GM20431 (cell line): ENCODE results near the gene FHOD1.

Experiments
- in situ Hi-C: fragments of 300-500 bp; cut with MseI, MboI; formaldehyde crosslinking; loops from one replicate; pipeline ENCODE4 v1.15.0; 2020; ENCODE audit warnings: low sequenced_read_pairs; ENCODE audit not compliant: unreplicated experiment

Gene FHOD1

DNA sequence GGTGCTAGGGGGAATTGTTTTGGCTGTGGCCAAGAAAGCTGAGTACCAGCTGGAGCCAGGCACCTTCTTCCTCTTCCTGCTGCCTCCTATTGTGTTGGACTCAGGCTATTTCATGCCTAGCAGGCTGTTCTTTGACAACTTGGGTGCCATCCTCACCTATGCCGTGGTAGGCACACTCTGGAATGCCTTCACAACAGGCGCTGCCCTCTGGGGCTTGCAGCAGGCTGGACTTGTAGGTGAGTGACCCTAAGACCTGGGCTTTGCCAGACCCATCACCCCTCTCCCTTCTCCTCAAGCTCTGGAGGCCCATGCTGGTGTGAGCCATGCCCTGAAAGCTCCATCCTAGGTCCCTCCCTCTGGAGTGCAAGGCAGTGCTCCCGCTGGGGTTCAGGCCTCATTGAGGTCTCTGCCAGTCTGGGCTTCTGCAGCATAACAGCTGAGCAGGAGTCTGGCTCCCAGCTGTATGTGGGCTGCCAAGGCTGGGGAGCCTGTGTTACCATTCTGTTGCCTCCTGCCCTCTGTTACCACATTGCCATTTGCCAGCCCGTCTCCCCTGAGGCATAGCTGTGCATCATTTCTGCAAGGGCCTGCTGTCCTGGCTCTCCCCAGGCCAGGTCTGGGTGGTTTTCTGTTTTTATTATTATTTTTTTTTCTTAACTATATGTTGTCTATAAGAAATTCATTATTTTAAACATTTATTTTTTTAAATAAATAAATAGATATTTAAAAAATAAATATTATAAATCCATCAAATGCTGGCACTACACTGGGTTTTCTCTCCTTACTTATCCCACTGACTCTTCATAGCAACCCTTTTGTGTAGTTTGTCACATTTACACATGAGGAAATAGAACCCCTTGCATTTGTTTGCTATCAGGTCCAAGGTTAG, 5.6 kb upstream of the FHOD1 start:
- in situ Hi-C loops, result no loop called here

DNA sequence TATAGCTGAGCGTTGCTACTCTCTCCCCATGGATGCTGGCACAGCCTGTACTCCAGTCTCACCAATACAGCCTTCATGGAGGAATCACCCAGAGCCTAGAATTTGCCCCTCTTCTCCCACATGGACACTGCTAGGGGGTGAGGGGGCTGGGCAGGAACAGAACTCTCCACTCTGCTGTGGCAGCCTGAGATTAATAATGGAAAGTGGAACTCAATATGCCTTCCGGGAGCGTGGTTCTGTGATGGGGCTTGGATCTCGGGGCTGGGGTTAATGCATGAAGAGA, 2.7 kb upstream of the FHOD1 start:
- in situ Hi-C loops, result no loop called here

DNA sequence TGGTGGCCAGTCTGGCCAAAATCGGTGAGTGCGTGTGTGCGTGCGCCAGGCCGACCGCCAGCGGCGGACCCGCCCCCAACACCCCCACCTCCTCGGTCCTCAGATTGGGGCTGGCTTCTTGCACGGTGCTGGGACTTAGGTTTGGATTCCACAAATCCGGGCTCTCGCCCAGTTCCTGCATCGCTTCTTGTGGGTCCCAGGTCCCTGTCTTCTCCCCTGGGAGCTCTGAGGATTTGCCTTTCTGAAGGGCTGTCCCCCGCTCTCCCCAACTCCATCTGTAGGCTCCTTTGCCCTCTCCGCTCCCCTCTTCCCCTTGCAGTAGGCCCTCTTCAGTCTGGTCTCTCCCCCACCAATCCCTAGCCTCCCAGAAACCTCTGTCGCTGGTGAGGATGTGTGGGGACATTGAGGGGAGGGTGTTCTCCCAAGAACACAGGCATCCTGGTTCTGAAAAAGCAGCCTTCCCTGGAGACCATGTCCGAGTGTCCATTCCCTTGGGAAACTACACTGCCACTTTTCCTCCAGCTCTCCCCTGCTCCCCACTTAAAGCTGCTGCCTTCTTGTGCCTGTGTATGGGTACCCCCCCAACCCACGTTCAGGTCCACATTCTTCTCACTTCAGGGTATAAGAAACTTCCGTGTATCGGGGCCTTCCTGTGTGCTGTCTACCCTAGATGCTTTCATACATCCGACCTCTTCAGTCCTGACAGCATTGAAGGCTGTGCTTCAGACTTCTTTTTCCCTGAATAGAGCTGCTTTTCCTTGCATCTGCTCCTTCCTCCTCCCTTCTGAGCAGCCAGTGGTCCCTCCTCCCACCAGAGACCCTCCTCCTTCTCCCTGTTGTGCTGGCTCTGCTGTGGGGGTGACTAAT, 2.1 kb upstream of the FHOD1 start:
- in situ Hi-C loops, result no loop called here

DNA sequence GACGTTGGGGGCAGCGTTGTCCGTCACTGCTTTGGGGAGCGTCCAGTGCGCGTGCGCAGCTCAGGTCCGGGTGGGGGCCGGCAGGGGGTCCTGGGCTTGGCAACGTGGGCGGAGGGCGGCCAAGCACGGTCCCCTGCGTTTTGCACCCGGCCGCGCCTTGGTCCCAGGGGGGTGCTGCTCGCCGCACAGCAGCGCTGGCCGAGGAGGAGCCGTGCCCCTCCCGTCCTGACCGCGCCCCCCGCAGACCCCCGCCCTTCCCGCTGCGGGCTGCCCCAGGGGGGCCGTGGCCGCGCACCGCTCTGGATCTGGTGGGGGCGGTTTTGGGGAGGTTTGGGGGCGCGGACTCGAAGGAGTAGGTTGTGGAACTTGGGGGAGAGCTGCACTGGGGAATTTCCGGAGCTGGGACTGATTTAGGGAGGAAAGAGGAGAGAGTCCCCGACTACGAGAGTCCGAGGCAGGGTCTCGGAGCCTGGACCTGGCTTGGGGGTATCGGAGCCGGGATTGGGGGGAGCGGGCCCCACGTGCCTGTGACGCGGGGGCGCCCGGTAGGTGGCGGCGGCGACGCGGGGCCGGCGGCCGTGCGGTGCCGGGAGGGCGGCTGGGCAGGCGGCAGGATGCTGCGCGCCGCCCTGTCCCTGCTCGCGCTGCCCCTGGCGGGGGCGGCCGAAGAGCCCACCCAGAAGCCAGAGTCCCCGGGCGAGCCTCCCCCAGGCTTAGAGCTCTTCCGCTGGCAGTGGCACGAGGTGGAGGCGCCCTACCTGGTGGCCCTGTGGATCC, 1.3 kb upstream of the FHOD1 start, which contains the start of gene SLC9A5:
SLC9A5 (plus strand) TSS at position 579 of the 777 bp plus-strand sequence; CDS start at position 615, 36 bp downstream.
- in situ Hi-C loops, result no loop called here

DNA sequence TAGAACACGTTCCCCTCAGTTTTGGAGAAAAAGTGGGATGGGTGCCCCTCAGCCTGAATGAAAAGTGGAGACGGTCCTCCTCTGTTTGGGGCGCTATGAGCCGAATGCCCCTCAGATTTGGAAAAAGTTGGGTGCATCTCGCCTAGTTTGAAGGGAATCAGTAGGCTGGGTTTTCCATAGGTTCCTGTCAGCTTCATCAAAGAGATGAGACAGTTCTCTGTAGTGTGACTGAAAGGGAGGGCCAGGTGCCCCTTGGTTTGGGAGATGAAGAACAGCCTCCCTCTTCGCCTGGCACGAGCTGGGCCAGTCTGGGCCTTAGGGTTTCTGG, 756 bp upstream of the FHOD1 start:
- in situ Hi-C loops, result no loop called here

DNA sequence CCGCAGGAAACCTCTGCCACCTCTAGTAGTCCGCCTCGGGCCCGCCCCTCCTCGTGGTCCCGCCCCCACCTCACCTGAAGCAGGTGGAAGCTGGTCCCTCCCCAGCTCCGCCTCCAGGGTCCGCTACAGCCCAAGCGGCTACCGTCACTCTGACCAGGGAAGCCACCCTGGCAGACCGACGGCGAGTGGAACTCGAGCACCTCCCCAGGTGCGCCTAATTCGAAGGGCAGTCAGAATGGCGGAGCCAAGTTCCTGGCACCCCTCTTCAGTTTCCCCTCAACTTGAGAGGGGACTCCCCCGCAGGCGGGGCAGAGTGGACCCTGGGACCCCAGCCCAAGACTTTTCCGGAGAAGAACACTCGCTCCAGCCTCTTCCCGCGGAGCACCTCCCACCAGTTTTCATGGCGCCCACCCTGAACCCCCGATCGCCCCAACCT, 507 bp downstream of the FHOD1 start:
- in situ Hi-C loops, result no loop called here

DNA sequence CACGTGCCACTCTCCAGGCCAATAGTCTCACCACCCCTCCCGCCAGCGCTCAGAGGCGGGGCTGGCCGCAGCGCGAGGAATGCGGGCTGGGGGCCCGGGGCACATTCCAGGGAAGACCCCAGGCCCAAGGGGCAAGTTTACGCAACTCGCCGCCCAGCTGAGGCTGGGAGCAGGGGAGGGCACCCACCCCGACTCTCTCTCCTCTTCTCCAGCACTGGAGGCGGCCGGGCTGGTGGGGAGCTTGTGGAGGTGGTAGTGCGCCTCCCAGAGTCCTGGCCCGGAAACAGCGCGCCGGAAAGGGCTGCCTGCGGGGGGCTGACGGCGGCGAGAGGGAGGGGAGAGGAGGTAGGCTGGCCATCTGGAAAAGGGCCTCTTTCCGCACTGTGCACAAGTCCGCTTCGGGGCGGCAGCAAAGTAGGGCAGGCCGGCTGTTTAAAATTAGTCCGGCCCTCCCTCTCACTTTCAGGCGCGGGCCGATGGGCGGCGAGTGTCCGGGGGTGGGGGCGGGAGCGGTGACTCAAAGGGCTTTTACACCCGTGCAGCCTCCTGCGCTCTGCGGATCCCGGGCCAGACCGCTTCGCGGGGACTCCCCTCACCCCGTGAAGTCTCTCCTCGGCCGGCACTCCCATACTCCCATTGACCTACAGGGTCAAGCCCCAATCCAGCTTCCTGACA, 1.1 kb downstream of the FHOD1 start:
- in situ Hi-C loops, result no loop called here

DNA sequence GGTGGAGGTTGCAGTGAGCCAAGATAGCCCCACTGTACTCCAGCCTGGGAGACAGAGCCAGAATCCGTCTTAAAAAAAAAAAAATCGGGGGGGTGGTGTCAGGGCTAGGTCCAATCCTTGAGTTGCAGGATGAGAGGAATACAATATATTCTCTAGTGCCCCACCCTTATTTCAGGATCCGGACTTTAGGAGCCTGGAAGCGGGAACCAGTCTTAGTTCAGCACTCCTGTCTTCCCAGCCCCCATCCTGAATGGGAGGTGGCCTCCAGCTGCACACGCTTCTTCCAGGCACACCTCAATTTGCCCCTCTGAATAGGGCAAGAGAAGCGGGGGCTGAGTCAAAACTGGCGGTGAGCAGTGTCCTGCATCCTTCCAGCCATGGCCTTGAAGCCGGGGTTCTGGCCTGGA, 1.6 kb downstream of the FHOD1 start:
- in situ Hi-C loops, result no loop called here

DNA sequence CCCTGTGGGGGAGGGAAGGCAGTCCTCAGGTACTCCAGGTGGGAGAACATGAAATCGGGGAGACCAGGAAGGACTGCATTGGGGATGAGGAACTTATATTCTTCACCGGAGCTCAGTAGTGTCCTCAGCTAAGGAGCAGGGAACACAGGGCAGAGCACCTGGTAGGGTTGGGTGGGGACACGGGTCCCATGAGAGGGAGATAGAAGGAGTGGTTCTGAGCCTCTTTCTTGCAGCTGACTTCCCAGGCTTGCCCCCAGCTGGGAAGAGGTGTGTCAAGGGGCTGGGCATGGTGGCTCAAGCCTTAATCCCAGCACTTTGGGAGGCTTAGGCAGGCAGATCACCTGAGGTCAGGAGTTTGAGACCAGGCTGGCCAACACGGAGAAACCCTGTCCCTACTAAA, 2.1 kb downstream of the FHOD1 start:
- in situ Hi-C loops, result no loop called here

DNA sequence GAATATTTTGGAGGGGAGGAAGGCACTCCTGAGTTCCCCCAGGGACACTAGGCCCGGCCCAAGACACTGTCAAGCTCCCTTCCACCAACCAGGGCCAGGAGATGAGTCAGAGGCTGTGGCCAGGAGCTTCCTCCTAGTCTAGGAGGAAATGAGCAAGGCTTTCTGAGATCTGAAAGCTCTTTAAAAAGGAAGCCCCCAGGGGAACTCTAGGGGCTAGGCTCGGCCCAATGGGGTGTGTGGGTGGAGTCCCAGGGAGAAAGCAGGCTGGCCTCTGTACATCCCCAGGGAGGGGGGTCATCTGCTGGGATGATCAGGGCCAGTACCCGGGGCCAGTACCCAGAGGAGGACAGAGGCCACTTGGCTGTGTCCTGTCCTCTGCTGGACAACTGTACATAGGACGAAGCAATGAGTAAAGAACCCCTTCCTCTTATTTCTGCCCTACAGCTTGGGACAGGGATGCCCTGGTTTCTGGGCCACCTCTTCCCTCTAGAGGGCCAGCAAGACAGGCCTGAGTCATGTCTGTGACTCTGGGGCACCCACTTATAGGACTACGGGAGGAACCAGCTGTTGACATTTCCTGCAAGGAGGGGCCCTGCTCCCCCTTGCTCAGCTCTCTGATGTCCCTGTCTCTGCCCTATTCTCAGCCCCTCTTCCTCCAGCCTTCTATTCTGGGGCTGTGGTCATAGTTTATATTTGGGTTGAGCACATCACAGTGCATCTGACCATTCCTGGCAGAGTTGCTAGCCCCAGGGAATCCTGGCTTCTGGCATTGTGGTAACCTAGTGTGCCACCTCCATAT, 2.7 kb downstream of the FHOD1 start:
- in situ Hi-C loops, result no loop called here

DNA sequence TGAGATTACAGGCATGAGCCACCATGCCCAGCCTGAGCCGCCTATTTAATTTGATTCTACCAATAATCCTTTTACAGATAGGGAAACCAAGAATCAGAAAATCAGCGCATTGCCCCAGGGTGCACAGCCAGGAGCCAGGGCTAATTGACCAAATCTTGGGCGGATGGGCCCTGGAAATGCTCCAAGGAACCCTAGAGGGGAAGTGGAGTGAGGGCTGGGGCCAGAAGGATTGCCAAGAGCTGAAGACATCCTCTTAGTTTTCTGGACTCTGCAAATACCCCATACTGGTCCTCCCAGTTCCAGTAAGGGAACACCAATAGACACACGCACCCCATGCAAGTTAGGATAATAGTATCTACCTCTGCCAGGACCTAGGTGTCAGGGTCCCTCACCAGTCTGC, 3.8 kb downstream of the FHOD1 start:
- in situ Hi-C loops, result no loop called here

DNA sequence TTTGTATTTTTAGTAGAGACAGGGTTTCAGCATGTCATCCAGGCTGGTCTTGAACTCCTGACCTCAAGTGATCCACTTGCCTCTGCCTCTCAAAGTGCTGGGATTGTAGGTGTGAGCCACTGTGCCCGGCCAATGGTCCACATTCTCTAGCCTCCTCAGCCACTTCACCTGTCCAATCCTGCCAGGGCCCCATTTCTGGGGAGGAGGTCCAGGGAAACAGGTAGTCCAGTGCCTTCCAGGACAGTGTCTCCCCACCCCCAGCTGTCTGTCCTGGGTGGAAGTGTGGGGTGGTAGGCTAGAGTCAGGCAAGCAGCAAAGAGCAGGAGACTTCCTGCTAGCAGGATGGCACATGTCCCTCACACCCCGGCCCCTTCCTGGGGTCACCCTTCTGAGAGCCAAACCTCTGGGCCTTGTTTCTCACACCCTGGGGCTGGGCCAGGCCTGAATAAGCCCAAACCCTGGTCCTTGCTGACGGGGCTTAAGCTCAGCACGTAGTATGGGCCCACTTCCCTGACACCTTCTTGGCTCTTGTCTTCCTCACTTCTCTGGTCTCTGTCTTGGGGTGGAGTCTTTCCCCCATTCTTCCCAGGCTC, 5.0 kb downstream of the FHOD1 start:
- in situ Hi-C loops, result no loop called here

DNA sequence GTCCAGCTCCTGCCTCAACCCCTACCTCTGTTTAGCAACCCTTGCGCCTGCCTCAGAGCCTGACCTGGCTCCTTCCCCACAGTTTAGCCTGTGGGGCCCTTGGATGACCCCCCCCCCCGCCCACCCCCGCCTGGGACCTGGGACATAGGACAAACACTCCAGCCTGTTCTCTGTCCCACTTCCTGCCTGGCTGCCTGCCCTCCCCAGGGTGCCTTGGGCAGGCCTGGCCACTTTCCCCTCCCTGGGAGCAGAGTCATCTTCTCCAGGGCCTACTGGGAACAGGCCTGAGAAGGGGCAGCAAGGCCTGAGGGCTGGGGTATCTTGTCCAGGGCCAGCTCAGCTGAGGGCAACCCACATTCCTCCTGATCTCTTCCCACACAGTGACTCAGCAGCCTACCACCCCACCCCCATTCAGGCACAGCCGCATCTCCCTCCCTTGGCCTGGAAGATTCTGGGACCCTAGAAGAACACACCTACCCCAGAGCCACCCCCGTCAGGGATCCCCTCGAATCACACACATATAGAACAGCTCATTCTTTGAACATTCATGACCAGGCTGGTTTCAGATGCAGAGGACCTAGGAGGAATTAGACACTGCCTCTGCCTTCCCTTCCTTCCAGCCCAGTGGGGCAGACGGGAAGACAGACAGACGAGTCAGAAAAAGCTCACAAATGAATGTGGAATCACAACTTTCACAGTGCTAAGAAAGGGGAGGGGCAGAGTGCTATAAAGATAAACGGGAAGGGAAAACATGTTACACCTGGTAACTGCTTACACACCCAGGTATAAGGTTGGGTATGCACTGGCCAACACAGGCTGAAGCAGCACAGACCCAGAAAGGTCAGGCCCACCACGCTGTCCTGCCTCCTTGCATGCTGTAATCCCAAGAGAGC, 6.0 kb downstream of the FHOD1 start:
- in situ Hi-C loops, result no loop called here

DNA sequence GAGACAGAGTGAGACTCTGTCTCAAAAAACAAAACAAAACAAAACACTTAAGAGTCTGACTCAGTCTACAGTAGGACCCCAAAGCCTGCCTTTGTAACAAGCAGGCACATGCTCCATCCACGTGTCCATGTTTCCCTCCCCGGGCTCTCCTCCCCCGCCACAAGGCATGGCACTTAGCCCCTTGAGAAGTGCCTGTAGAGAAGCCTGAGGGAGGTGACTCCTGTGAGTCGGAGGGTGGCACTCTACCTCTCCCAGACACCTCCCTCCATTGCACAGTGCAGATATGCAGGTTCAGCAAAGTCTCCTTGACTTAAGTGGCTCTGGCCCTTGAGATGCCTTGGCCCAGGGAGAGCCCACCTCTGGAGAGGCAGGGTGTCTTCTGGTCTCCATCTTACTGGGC, 6.8 kb downstream of the FHOD1 start:
- in situ Hi-C loops, result no loop called here

DNA sequence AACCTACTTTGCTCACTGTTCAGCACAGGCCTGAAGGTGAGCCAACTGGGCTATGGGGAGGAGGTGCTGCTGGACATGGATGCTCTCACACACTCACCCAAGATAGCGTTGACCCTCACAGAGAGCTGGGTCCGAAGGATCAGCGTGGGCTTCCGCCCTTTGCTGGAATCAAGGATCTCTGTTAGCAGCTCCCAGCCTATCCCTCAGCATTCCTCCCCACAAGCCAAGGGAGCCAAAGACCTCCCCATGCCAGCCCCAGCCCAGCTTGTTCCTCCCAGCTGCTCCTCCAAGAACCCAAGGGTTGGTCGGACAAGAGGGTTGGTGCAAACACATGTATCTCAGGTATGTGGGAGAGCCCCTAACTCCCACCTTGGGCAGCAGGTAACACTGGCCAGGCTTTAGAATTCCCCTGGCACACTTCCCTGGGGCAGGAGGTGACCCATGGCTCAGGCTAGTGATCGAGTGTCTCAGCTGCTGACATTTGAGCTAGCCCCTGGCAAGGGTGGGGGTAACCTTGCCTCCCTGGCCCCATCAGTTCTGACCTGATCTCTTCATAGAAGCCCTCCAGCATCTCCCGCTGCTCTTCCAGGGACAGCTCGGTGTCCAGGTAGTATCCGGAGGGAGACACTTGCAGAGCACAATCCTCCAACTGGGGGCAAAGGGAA, 8.3 kb downstream of the FHOD1 start:
- in situ Hi-C loops, result no loop called here

DNA sequence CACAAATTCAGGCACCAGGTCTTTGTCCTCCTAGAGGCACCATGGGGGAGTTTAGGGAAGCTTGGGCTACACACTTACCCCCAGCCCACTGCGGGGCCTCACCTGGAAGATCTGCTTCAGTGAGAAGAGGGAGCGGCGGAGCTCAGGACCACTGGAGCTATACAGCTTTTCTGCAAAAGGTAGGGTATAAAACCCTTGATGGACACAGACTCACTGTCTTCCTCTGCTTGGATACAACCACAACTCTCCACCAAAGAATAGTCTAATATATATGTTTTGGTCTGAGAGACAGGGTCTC, 9.1 kb downstream of the FHOD1 start:
- in situ Hi-C loops, result no loop called here

DNA sequence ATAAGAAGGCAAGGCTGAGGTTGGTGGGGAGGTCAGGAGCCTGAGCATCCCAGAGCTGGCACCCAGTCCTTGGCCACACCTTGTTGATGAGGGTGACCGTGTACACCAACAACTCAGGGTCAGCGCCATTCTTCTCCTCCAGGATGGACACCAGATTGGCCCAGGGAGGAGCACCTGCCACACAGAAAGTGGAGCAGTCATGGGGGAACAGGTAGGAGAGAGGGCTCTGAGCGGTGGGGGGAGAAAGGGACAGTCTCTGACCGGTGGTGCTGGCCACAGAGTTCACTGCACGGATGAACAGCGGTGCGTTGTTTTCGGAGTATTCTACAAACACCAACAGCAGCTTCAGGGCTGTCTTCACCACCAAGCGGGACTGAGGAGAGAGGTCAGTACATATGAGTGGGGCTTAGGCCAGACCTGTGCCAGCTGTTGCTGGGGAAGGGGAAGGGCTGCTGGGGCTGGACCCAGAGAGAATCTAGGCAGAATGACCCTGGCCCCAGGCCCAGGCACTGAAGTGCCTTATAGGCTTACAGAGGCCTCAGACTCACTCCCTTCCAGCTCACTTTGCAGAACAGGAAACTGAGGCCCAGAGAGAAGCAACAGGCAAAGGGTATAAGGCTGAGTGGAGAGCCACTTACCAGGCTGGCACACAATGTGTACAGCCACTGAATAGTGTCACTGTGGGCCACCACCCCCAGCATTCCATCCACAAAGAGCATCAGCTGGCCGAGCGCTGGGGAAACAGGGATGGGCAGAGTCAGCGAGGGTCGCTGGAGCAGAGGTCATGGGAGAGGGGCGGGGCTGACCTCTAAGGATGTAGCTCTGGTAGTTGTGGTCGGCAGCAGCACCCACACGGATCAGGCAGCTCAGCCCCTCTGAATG, 9.6 kb downstream of the FHOD1 start:
- in situ Hi-C loops, result no loop called here
